Epithelial cell of esophagus (primary cell): Measurements from ENCODE around the gene CNGA1.

Experiments used
- DNase-seq: peaks from one replicate; pipeline ENCODE4 v3.0.0; 2010; ENCODE audit warnings: low read depth
- H3K4me3 ChIP-seq: 2 replicates; pipeline ENCODE4 v1.5.1; 2011; ENCODE audit warnings: mild to moderate bottlenecking, low read length, control low read depth
- CTCF ChIP-seq: IDR thresholded peaks from 2 replicates; pipeline ENCODE4 v1.5.1; 2011; ENCODE audit warnings: low read depth, mild to moderate bottlenecking, low read length, control low read depth, inconsistent platforms; ENCODE audit not compliant: insufficient read depth; ENCODE audit errors: missing control alignments

The CNGA1 gene

DNA sequence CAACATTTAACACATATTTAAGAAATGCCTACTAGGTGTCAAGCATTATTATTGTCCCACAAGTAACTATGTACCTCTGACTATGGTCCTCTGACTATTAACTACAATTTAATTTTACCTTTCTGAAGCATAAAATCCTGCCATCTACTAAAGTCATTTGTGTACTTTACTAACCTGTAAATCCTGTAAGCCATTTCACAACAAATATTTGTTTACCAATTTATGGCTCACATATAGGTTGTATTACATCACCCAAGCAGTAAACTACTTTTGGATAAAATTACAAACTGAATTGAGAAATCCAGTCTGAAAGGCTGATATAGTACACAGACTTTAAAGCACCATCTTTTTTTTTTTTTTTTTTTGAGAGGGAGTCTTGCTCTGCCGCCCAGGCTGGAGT is 43.8 kb downstream of the CNGA1 start:
- no peak overlapping the region for H3K4me3 ChIP-seq
- DNase-seq, result peak; percentile 29
- TF ChIP-seq CTCF, result no peak

GRCh38 chr4:47972181-47972580 is 44.3 kb downstream of the CNGA1 start:
- TF ChIP-seq CTCF, result no peak
- no peak for DNase-seq

GRCh38 chr4:47968847-47969246 is 47.6 kb downstream of the CNGA1 start:
- peak; percentile 13 for DNase-seq
- no peak overlapping the region for H3K4me3 ChIP-seq
- no peak for TF ChIP-seq CTCF

More at GRCh38 chr4:47972181-47972580, 44.3 kb downstream of the CNGA1 start:
- no peak overlapping the region for H3K4me3 ChIP-seq

- no peak overlapping the region for H3K4me3 ChIP-seq
- TF ChIP-seq CTCF, result no peak
- no peak for DNase-seq
These were observed 61.8 kb downstream of the CNGA1 start for GRCh38 chr4:47954677-47955076.

- no peak for TF ChIP-seq CTCF
- no peak for DNase-seq
- H3K4me3 ChIP-seq, result no peak overlapping the region
These were observed 62.2 kb downstream of the CNGA1 start for GRCh38 chr4:47954245-47954644.

DNA sequence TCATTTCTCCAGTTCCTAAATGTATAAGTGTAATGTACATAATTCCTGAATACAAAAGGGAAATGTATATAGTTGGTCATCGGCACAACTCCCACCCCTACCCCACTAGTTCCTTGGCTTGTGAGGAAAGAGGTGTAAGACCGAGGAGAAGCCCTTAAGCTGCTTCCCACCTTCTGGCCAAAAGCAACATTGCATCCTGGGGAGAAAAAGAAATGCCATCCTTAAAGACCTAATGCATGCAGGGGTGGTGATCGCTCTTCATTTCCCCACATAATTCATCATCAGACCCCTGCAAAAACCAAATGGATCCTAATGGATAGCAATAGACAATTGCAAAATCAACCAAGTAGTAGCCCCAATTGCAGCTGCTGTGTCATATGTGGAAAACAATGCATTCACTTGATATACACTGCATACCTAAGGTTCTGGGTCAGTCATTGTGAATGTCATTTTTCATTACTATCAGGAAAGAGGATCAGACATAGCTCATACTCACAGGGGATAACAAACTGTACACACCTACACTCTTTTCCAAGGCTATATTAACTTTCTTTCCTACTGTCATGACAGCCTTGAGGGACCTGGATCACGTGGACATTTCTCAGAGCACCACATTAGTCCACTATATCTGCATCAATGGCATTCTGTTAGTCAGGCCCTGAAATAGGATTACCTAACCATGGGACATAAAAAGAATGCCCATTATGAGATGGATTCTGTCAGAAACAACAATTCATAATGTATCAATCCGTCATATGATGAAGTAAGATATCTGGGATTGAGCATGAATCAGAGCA is 70.4 kb downstream of the CNGA1 start:
- peak; percentile 26 for TF ChIP-seq CTCF
- no peak overlapping the region for H3K4me3 ChIP-seq
- no peak for DNase-seq
